GM11168 (cell line): ENCODE measurements around the gene SLC44A1.

Source experiments
- in situ Hi-C: fragments of 300-500 bp; cut with MboI; formaldehyde crosslinking; loops from one replicate; pipeline ENCODE4 v1.12.0; 2022; ENCODE audit warnings: low sequenced_read_pairs; ENCODE audit not compliant: unreplicated experiment

The SLC44A1 gene

GRCh38 chr9:105291938-105292337, 47.5 kb downstream of the SLC44A1 start:
- in situ Hi-C loops, result no loop called here

DNA sequence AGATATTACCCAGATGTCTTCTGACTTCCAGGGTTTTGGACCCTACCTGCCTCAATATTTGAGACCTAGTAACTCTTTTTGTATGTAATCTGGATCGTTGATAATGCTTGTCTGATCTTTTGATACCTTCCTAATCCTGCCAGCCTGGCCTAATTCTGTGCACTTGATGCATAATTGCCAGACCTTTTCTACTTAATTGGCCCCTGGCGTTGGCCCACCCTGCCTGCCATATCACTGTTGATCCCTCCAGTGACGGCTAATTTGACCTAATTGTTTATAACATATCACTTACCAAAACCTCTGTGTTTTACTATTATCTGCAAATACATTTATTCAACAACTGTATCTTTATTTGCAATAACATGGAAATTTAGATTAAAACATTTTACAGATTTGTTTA, 49.0 kb downstream of the SLC44A1 start:
- in situ Hi-C loops, result no loop called here

DNA sequence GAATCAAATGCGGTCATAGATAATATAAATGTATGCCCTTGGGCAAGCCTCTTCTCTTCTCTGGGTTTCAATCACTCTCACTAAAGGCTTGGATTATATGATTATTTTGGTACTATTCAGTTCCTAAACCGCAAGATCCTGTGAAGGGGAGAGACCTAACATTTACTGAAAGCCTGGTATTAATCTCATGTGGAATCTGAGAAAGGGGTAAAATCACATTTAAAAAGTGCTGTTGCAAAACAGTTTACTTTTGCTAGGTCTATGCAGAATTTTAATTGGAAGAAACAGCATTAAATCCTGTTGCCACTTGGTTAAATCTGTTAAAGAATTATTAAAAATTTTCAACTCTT, 50.7 kb downstream of the SLC44A1 start:
- in situ Hi-C loops, result no loop called here

DNA sequence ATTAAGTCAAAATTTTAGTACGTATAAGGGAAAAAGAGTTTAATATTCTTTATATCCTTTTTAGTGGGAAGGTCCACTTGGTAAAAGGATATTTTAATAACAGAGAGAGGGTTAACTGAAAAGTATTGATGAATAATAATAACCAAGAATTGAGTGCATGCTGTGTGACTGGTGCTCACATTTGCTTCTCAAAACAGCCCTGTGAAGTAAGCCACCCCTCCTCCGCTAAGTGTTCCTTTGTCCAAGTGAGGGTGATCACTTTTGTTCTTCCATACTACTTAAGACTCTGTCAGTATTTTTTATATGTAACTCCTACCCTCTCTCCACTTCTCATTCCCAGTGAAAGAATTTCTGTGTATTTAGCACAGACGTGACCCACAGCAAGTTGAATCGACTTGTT, 51.5 kb downstream of the SLC44A1 start:
- in situ Hi-C loops, result no loop called here

DNA sequence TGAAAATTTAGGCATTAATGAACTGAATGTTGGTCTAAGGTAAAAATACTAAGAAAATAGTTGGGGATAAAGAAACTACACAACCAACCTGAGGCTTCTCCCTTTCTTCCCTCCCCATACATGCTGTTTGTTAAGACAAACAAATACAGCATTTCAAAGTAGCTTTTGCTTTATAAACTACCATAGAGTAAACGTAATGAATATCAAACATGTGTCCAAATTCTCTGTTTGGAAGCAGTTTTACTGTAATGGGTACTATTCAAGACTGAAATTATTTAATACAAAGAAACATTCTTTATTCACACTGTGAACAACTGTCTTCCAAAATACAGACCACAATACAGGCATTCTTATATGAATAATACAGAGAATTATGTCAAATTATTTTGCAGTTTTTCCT, 52.0 kb downstream of the SLC44A1 start:
- in situ Hi-C loops, result no loop called here

DNA sequence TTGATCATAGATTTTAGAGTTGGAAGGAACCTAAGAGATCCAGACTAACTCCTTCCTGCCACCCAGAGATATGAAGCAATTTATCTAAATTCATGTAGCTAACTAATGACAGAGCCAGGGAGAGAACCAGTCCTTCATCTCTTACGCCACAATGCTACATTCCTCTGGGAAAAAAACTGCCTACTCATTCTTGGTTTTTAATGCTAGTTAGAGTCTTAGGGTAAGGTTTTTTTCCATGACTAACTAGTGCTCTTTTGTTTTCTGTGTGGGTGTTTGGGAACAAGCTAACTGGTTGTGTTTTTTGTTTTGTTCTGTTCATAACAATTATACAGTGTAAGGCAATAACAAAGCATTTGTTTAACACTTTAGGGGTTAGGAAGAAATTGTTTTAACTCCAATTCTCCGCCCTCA, 52.4 kb downstream of the SLC44A1 start:
- in situ Hi-C loops, result no loop called here

DNA sequence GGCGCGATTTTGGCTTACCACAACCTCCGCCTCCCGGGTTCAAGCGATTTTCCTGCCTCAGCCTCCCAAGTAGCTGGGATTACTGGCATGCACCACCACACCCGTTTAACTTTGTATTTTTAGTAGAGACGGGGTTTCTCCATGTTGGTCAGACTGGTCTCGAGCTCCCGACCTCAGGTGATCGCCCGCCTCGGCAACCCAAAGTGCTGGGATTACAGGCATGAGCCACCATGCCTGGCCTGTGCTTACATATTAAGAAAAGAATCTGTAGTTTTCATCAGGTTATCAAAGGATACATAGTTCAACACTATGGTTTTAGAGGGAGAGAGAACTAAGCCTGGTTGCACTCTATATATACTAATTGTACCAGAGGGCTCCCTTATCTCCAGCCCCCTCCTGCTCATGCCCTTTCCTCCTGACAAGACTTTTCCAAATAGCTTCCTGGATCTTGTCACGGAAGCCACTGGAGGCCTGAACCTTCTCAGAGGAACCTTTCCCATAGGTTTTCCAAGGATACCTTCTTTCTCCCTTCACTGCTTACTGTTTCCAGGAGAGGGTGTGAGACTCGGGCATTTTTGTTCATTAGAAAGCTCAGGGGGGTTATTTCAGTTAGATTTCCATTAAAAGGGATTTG, 53.1 kb downstream of the SLC44A1 start:
- in situ Hi-C loops, result no loop called here

DNA sequence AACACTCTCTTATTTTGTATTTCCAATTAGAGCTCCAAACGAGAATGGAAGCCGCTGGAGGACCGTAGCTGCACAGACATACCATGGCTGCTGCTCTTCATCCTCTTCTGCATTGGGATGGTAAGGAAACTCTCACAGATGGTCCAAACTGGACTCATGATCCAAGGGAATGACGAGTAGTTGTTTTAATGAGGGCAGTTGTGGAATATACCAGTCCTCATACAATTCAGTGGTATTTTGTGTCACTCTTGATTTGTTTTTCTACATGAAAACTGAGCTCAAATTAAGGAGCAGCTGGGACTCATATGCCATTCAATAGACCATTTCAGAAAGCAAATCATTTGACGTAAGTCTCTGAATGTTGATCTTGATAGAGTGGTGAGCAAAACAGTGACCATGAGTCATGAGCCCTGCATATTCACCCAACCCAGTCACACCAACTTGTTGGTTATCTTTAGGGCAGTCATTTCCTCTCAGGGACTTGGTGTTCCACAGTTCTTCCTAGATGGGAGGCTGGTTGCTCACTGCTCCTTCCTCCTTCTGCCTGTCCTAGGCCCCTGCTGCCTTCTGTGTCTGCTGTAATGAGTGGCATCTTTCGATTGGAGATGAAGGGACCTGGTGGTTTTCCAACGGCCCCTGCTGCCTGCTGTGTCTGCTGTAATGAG, 54.9 kb downstream of the SLC44A1 start:
- in situ Hi-C loops, result no loop called here

DNA sequence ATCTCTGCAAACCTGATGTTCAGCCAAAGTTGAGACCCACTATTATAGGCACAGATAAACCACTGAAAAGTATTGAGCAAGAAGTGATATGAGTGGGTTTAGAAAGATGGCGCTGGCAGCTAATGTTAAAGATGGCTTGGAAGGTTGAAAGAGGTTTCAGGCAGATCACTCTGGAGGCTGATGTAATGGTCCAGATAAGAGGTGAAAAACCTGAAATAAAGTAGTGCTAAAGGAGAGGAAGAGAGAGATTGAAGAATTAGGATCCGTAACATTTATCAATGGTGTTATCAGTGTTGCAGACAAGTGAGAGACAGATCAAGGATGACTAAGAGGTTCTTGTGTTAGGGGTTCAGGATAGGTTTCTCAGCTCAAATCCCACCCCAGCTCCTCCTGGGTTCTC, 58.3 kb downstream of the SLC44A1 start:
- in situ Hi-C loops, result no loop called here

GRCh38 chr9:105305856-105306255, 61.4 kb downstream of the SLC44A1 start:
- in situ Hi-C loops, result no loop called here

DNA sequence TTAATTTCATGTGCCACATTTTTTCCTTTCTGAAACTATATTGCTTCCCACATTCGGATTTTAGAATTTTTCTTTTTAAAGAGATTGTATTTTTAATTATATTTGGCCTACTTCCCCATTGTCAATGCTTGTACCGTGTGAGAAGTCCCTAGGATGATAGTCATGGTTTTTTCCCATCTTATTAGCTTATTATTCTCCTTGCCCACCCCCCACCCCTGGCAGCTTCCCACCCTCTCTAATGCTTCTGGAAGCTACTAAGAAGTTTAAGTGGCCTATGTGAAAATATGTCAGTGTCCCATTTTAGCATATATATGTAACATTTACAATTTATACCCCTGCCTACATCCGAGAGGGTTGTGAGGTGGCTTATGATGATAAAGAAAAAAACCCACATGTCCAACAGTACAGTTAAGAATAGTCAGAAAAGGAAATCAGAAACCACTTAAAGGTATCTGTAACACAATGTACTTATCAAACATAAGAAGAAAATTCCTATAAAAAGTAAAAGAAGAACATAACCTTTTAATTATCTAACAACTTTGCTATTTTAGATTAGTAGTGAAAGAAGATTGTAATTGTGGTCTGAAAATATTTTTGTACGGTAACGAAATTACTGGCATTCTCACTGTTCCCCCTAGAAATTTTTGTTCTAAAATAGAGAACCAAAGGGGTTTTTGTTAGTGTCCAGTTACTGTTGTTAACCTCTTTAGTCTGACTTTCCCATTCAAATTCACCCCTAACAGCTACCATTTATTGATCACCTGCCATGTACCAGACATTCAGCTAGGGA, 62.1 kb downstream of the SLC44A1 start:
- in situ Hi-C loops, result no loop called here

DNA sequence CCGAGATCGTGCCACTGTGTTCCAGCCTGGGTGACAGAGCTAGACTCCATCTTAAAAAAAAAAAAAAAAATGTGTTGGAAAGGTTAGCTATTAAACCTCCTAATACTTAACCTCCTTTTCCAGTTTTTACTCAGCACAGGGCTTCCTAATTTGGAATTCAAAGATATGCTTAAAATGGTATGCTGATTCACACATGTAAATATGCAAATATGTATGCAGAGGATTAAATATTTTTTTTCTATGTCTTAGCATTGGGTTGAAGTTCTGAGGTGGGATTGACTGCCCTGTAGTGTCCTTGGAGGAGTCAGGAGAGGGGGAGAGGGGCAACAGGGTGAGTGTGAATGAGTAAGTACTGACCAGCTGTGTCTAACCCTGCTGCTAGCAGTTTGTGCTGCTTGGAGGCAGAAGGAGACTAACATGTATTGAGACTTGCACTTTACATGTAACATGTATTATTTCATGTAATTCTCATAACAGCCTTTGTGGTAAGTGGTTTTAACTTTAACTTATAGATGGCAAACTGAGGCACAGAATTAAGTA, 63.2 kb downstream of the SLC44A1 start:
- in situ Hi-C loops, result no loop called here

GRCh38 chr9:105308461-105309341, 64.2 kb downstream of the SLC44A1 start:
- in situ Hi-C loops, result no loop called here

DNA sequence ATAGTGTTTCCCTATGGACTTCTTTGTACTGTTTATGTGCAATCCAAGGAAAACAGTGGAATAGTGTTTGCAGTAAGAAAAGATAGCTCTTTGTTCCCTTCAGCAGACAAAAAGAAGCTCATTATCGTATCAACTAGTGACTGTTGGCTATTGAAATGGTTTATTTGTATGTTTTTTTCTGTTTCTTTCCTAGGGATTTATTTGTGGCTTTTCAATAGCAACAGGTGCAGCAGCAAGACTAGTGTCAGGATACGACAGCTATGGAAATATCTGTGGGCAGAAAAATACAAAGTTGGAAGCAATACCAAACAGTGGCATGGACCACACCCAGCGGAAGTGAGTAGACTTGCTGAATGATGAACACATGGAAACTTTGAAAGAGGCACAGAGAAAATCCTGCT, 65.1 kb downstream of the SLC44A1 start:
- in situ Hi-C loops, result no loop called here

- in situ Hi-C loops, result no loop called here
Measured at GRCh38 chr9:105311306-105311705, 66.9 kb downstream of the SLC44A1 start.

DNA sequence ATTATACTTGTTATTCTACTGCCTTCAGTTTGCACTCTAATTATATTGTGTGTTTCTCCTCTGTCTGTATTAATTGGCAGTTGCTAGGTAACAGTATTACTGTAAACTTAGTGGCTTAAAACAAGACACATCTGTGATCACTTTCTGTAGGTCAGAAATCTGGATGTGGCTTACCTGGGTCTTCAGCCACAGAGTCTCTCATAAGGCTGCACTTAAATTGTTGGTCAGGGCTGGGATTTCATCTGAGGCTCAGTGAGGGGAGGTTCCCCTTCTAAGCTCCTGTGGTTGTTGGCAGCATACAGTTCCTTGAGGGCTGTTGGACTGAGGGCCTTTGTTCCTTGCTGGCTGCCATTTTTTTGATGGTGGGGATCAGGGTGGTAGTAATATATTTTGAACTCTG, 68.8 kb downstream of the SLC44A1 start:
- in situ Hi-C loops, result no loop called here

DNA sequence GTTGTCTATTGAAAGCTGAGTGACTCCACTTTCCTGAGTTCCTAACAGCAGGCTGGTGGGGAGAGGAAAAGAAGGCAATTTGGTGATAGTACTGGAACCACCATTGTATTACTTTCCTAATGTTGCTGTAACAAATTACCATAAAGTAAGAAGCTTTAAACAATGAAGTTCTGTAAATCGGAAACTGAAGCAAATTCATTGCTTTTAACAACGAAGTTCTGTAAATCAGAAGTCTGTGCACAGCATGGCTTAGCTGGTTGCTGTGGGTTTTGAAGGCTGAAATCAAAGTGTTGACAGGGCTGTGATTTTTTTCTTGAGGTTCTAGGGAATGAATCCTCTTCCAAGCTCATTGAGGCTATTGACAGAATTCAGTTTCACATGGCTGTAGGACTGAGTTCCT, 72.3 kb downstream of the SLC44A1 start:
- in situ Hi-C loops, result no loop called here

DNA sequence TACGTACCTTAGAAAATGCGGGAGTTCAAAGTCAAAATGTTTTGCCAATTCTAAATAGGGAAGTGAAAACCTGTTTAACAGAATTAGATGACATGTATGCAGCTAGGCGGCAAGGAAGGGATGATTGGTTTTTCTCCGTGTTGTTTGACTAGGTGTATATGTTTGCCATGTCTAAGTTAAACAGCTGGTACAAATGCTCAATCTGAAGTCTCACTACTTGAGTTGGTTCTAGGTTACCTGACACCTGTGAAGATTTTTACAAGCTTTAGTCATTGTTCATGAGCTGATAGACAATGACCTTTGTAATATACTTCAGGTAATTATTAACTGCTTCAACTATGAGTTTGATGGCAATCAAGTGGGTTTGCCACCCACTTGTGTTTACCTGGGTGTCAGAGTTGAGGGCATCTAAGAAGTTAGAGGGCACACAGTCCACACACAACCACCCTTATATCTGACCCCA, 74.3 kb downstream of the SLC44A1 start:
- in situ Hi-C loops, result no loop called here

DNA sequence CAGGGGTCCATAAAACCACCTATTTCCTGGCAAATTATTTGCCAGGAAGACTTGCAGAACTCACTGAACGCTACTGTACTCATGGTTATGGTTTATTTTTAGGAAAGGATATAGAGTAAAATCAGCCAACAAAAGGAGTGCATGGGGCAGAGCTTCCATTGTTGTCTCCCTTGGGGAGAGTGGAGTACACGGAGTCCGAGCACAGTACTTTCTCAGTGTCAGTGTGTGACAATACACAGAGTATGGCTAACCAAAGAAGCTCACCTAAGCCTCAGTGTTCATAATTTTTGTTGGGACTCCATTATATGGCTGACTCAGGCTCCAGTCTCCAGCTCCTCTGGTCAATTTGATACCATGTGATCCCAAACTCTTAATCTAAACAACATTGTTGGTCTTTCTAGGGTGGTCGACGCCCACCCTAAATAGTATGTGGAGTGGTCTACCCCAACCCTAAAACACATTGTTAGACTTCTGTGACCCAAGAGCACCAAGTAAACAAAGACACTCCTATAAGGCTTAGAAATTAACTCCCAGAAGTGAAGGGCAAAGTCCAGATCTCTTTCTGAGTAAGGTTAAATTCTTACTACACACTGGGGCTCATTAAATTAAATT, 74.9 kb downstream of the SLC44A1 start:
- in situ Hi-C loops, result no loop called here

DNA sequence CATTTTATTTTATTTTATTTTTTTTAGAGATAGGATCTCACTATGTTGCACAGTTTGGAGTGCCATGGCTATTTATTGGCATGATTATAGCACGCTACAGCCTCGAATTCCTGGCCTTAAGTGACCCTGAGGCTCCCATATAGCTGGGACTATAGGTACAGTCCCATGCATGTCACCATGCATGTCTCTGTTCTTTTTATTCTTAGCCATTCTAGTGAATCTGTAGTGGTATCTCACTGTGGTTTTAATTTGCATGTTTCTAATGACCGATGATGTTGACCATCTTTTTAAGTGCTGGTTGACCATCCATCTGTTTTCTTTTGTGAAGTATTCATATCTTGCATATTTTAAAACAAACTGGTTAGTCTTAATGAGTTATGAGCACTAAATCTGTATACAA, 76.1 kb downstream of the SLC44A1 start:
- in situ Hi-C loops, result no loop called here
